Skeletal muscle tissue (tissue), 4 donors: ENCODE measurements around the gene ZNF445. TPM values are rescaled to one million over a fixed set of nuclear protein-coding genes. Genes with fewer than 3 reads are reported as not detected.

Experiments
- H3K27ac ChIP-seq: one replicate; pipeline ENCODE4 v1.7.0; 2013; ENCODE audit warnings: mild to moderate bottlenecking, low read depth, low read length, inconsistent platforms
- H3K27me3 ChIP-seq, 3 donors: one replicate each; pipeline ENCODE4 v1.7.0; 2013; ENCODE audit warnings: low read length in 3 of 3; ENCODE audit not compliant: control insufficient read depth in 3 of 3, insufficient read depth in 3 of 3
- H3K36me3 ChIP-seq, 3 donors: one replicate each; pipeline ENCODE4 v1.7.0; 2013; ENCODE audit warnings: low read length in 3 of 3; ENCODE audit not compliant: control insufficient read depth in 3 of 3, insufficient read depth in 3 of 3
- H3K4me1 ChIP-seq, 3 donors: one replicate each; pipeline ENCODE4 v1.7.0; 2013; ENCODE audit warnings: low read length in 3 of 3, mild to moderate bottlenecking in 3 of 3; ENCODE audit not compliant: control insufficient read depth in 3 of 3, insufficient read depth in 3 of 3
- H3K4me3 ChIP-seq, 3 donors: one replicate each; pipeline ENCODE4 v1.7.0; 2013; ENCODE audit warnings: low read length in 3 of 3
- H3K9ac ChIP-seq, 3 donors: one replicate each; pipeline ENCODE4 v1.7.0; 2013; ENCODE audit warnings: low read length in 3 of 3, mild to moderate bottlenecking in 3 of 3, moderate library complexity in 2 of 3, low read depth in 1 of 3
- H3K9me3 ChIP-seq, 3 donors: one replicate each; pipeline ENCODE4 v1.7.0; 2013; ENCODE audit warnings: low read length in 3 of 3; ENCODE audit not compliant: control insufficient read depth in 3 of 3
- total RNA-seq: library from RNA; depleted of rRNA; stranded (reverse); fragments of >200 nt; gene quantifications from one replicate; pipeline ENCODE4 v1.2.3, GENCODE V29; 2014
- donor health status: Osteomylitis.

ZNF445 gene
- total RNA-seq, 1 donor from 2014 or later, result 12.0 TPM

DNA sequence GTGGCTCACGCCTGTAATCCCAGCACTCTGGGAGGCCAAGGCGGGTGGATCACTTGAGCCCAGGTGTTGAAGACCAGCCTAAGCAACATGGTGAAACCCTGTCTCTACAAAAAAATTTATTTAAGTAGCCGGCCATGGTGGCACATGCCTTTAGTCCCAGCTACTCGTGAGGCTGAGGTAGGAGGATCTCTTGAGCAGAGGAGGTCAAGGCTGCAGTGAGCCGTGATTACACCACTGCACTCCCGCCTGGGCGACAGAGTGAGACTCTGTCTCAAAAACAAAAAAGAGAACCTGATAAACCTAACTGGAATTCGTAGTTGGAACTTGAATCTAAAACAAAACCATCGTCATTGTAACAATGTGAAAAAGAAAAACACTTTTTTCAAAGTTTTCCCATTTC lies 81.8 kb downstream of the ZNF445 start:
- Histone ChIP-seq H3K27me3 (no peaks in the 10 kb centered on the region), H3K4me1 (no peaks in the 10 kb centered on the region), H3K9ac (no peak overlapping the region), H3K27ac (no peak overlapping the region), H3K9me3 (no peaks in the 10 kb centered on the region), H3K4me3 (no peak overlapping the region), H3K36me3 (peaks cover 6 to 18% (median 6%) of the 10 kb centered on the region in 3 donors)

DNA sequence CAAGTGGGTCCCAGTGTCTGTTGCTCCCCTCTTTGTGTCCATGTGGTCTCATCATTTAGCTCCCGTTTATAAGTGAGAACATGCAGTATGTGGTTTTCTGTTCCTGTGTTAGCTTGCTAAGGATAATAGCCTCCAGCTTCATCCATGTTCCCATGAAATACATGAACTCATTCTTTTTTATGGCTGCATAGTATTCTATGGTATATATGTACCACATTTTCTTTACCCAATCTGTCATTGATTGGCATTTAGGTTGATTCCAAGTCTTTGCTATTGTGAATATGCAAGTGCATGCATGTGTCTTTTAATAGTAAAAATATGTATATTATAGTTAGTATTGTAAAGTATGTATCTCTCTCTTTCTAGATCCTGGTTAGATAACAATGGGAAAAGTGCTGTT lies 85.0 kb downstream of the ZNF445 start:
- Histone ChIP-seq H3K27me3 (no peaks in the 10 kb centered on the region), H3K9ac (no peak overlapping the region), H3K9me3 (no peaks in the 10 kb centered on the region), H3K4me1 (no peaks in the 10 kb centered on the region), H3K36me3 (peaks cover 6 to 15% (median 6%) of the 10 kb centered on the region in 3 donors), H3K4me3 (no peak overlapping the region), H3K27ac (no peak overlapping the region)

DNA sequence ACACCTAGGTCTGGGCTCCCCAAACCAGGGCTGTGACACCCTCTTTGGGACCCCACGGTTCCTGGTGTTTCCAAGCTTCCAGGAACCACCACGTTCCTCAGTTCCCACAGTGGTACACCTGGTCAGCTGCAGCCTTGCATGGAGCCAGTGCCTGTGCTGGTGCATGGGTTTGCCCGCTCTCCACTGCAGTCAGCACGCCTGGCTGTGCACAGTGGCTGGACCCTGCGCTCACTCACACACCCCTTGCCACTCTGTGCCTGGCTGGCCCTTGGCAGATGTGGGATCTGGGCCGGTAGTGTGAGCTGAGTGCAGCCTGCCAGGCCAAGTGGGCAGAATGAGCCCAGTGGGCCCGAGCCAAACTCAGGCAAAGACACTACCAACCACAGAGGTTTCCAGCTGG lies 90.1 kb downstream of the ZNF445 start:
- H3K36me3 ChIP-seq, result peaks cover 4 to 8% (median 8%) of the 10 kb centered on the region in 3 donors
- no peaks in the 10 kb centered on the region for H3K27me3 ChIP-seq
- no peak overlapping the region for H3K9ac ChIP-seq
- H3K4me1 ChIP-seq, result no peaks in the 10 kb centered on the region
- H3K27ac ChIP-seq, result no peak overlapping the region
- no peak overlapping the region for H3K4me3 ChIP-seq
- H3K9me3 ChIP-seq, result peaks cover 0 to 8% (median 3%) of the 10 kb centered on the region in 3 donors

Other genes starting within 250 kb of the ZNF445 start
- gene TOPAZ1, start 235.8 kb downstream of the ZNF445 start, total RNA-seq, result not detected
- 20.9 TPM for gene TCAIM, start 138.9 kb downstream of the ZNF445 start, total RNA-seq
- 15.7 TPM for gene ZKSCAN7, start 77.5 kb upstream of the ZNF445 start, total RNA-seq
- gene ZNF660, start 107.3 kb upstream of the ZNF445 start, total RNA-seq, result 3.1 TPM
- gene ZNF197, start 147.4 kb upstream of the ZNF445 start, total RNA-seq, result 11.5 TPM
- 11.5 TPM for gene ZNF35, start 171.1 kb upstream of the ZNF445 start, total RNA-seq
- gene ZNF502, start 235.0 kb upstream of the ZNF445 start, total RNA-seq, result 5.2 TPM